Calu3 (cell line): ENCODE results near the gene STX12. TPM values are rescaled to one million over a fixed set of nuclear protein-coding genes. Genes with fewer than 3 reads are reported as not detected.

Experiments
- BruUV-seq: library from RNA; stranded (reverse); fragments of 400-500 nt; replicated peaks from 2 replicates; lab custom pipeline; 2021; lab: Mats Ljungman, UMichigan
- CTCF ChIA-PET: fragments of 300-600 bp; sonication (Branson Sonifier 250); formaldehyde crosslinking; loops from one replicate; lab custom pipeline; 2022; ENCODE audit warnings: antibody characterized with exemption; lab: Charles Lee
- DNase-seq: peaks from one replicate; pipeline ENCODE4 v3.0.0; 2022
- H3K27ac Mint-ChIP-seq: one replicate; pipeline ENCODE4 v1.8.0; 2022; ENCODE audit warnings: mixed read lengths; ENCODE audit not compliant: unreplicated experiment
- H3K27me3 Mint-ChIP-seq: one replicate; pipeline ENCODE4 v1.8.0; 2022; ENCODE audit warnings: mixed read lengths; ENCODE audit not compliant: unreplicated experiment
- H3K36me3 Mint-ChIP-seq: one replicate; pipeline ENCODE4 v1.8.0; 2022; ENCODE audit warnings: mild to moderate bottlenecking, moderate library complexity, mixed read lengths; ENCODE audit not compliant: insufficient read depth, unreplicated experiment
- H3K4me1 Mint-ChIP-seq: one replicate; pipeline ENCODE4 v1.8.0; 2022; ENCODE audit warnings: mild to moderate bottlenecking, low read depth, mixed read lengths; ENCODE audit not compliant: unreplicated experiment
- H3K4me3 Mint-ChIP-seq: one replicate; pipeline ENCODE4 v1.8.0; 2022; ENCODE audit warnings: mild to moderate bottlenecking, low read depth, moderate library complexity, mixed read lengths; ENCODE audit not compliant: unreplicated experiment
- H3K9me3 Mint-ChIP-seq: one replicate; pipeline ENCODE4 v1.8.0; 2022; ENCODE audit warnings: low read depth, mixed read lengths; ENCODE audit not compliant: unreplicated experiment
- intact Hi-C: fragments of 100-400 bp; cut with micrococcal nuclease; formaldehyde crosslinking; loops from one replicate; pipeline ENCODE4 v1.10.0; 2022; ENCODE audit not compliant: unreplicated experiment
- total RNA-seq: library from RNA; stranded (reverse); gene quantifications from 2 replicates; pipeline ENCODE4 v1.2.3, GENCODE V29; 2022
- TF ChIP-seq, protein P1 (sequence below): fragments of 200-600 bp; IDR thresholded peaks from one replicate; pipeline ENCODE4 v1.8.0; 2022; ENCODE audit warnings: antibody characterized with exemption; ENCODE audit not compliant: unreplicated experiment

The STX12 gene
- total RNA-seq, 1 experiment from 2014 or later, result 23.4 TPM

- intact Hi-C loops, result no loop called here
- DNase-seq, result no peak
- Mint-ChIP-seq H3K4me3 (no peak overlapping the region), H3K27me3 (no peaks in the 10 kb centered on the region), H3K36me3 (no peaks in the 10 kb centered on the region), H3K4me1 (peaks cover 16% of the 10 kb centered on the region), H3K27ac (no peak overlapping the region), H3K9me3 (no peaks in the 10 kb centered on the region)
- TF ChIP-seq, protein P1, sequence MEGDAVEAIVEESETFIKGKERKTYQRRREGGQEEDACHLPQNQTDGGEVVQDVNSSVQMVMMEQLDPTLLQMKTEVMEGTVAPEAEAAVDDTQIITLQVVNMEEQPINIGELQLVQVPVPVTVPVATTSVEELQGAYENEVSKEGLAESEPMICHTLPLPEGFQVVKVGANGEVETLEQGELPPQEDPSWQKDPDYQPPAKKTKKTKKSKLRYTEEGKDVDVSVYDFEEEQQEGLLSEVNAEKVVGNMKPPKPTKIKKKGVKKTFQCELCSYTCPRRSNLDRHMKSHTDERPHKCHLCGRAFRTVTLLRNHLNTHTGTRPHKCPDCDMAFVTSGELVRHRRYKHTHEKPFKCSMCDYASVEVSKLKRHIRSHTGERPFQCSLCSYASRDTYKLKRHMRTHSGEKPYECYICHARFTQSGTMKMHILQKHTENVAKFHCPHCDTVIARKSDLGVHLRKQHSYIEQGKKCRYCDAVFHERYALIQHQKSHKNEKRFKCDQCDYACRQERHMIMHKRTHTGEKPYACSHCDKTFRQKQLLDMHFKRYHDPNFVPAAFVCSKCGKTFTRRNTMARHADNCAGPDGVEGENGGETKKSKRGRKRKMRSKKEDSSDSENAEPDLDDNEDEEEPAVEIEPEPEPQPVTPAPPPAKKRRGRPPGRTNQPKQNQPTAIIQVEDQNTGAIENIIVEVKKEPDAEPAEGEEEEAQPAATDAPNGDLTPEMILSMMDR, result no peak
- no TSS peak for BruUV-seq
- CTCF ChIA-PET, result no interaction called here
Observed at GRCh38 chr1:27782950-27783349, 9.9 kb downstream of the STX12 start.

DNA sequence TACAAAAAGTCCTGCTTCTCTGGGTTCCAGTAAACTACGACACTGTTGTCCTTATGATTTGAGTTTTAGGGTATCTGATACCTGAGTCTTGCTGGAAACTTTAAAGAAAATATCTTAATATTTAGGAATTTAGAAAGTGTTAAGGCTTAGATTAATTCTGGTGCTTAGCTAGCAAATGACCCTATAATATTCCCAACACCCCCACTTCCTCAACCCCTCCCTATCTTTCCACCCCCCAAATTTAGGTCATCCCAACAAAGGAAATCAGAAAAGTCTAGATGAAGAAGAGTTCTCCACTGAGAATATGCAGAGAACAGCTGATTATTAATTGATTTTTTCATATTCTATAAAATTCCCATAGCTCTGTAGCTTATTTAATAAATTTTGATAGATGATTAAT, 11.7 kb downstream of the STX12 start:
- no TSS peak for BruUV-seq
- CTCF ChIA-PET, result interaction anchor here (1.3 kb wide), 1 partner anchor 294 kb away, joined by 3 read pairs; the partner anchor contains the start of gene WASF2

DNA sequence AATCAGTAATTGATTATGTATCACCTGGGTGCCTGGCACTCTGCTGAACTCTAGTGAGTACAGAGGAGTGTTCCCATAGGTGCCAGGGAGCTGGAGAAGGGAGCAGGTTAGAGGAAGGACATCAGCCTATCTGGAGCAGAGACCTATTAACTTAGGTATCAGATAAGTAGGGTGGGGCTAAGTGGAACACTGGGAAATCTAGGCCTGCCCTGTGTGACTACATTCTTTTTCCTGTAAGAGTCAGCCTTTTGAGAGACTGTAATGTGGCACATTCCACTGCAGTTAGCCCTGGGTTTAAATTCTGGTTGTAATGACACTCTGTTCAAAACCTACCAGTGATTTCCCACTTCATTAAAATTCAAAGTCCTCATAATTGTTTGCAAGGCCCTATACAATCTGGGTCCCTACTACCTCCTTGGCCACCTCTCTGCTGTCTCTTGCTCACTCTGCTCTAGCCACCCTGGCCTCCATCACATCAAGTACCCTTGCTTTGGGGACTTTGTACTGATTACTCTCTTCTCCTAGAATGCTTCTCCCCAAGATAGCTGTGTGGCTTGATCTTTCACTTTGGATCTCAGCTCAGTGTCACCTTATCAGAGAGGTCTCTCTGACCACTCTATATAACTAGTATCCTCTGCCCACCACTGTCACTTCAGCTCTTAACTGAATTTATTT, 12.9 kb downstream of the STX12 start:
- H3K27ac Mint-ChIP-seq, result no peak overlapping the region
- no peaks in the 10 kb centered on the region for H3K9me3 Mint-ChIP-seq
- DNase-seq, result peak; percentile 5
- TF ChIP-seq, protein P1, result no peak
- H3K4me3 Mint-ChIP-seq, result no peak overlapping the region
- H3K27me3 Mint-ChIP-seq, result no peaks in the 10 kb centered on the region
- intact Hi-C loops, result no loop called here
- no peaks in the 10 kb centered on the region for H3K36me3 Mint-ChIP-seq
- CTCF ChIA-PET, result interaction anchor here (1.3 kb wide), 1 partner anchor 296 kb away, joined by 3 read pairs; the partner anchor contains the start of gene WASF2
- peaks cover 16% of the 10 kb centered on the region for H3K4me1 Mint-ChIP-seq
- no TSS peak for BruUV-seq

More for the DNA sequence above, 11.7 kb downstream of the STX12 start:
- no peaks in the 10 kb centered on the region for H3K27me3 Mint-ChIP-seq
- H3K4me1 Mint-ChIP-seq, result peaks cover 16% of the 10 kb centered on the region
- no peak overlapping the region for H3K4me3 Mint-ChIP-seq
- no peak overlapping the region for H3K27ac Mint-ChIP-seq
- no peaks in the 10 kb centered on the region for H3K9me3 Mint-ChIP-seq
- H3K36me3 Mint-ChIP-seq, result no peaks in the 10 kb centered on the region
- DNase-seq, result no peak
- TF ChIP-seq, protein P1, result no peak
- intact Hi-C loops, result no loop called here

DNA sequence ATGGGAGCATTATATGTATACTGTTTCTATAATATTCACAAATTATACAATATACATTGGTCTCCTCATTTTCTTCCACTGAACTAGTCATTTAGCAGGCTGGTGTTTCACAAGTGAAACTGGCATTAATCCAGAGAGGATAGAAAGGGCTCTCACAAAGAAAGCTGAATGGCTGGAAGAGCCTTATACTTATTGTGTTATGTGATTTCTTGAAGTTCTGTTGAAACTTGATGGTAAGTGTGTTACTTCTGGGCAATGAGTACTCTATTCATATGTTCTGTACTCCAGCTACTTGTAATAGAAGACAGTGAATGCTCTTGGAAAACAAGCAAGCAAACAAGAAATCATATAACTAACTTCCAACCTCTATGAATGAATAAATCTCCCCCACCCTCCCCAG, 14.9 kb downstream of the STX12 start:
- CTCF ChIA-PET, result no interaction called here
- TF ChIP-seq, protein P1, result no peak
- BruUV-seq, result no TSS peak

More for the DNA sequence above, 14.9 kb downstream of the STX12 start:
- intact Hi-C loops, result no loop called here
- no peak for DNase-seq
- no peak overlapping the region for H3K4me3 Mint-ChIP-seq
- H3K27me3 Mint-ChIP-seq, result no peaks in the 10 kb centered on the region
- H3K36me3 Mint-ChIP-seq, result no peaks in the 10 kb centered on the region
- no peaks in the 10 kb centered on the region for H3K9me3 Mint-ChIP-seq
- peaks cover 16% of the 10 kb centered on the region for H3K4me1 Mint-ChIP-seq
- H3K27ac Mint-ChIP-seq, result no peak overlapping the region
